NCI-H2081 (cell line): ENCODE data around the gene TNNT3.
"Not testable (repeated sequence)": the region's sequence is repeated elsewhere in the genome, so short reads cannot be mapped to it uniquely, and the experiment has no call there.

Source experiments
- DNase-seq, 2 experiments: peaks; one replicate each; lab custom pipeline; 2025; lab: John Stamatoyannopoulos, UW

Gene TNNT3

GRCh38 chr11:1881442-1882264, 37.9 kb upstream of the TNNT3 start:
- DNase-seq = no peak

GRCh38 chr11:1882265-1883238, 37.0 kb upstream of the TNNT3 start:
- DNase-seq = peak; percentile 60 to 69

DNA sequence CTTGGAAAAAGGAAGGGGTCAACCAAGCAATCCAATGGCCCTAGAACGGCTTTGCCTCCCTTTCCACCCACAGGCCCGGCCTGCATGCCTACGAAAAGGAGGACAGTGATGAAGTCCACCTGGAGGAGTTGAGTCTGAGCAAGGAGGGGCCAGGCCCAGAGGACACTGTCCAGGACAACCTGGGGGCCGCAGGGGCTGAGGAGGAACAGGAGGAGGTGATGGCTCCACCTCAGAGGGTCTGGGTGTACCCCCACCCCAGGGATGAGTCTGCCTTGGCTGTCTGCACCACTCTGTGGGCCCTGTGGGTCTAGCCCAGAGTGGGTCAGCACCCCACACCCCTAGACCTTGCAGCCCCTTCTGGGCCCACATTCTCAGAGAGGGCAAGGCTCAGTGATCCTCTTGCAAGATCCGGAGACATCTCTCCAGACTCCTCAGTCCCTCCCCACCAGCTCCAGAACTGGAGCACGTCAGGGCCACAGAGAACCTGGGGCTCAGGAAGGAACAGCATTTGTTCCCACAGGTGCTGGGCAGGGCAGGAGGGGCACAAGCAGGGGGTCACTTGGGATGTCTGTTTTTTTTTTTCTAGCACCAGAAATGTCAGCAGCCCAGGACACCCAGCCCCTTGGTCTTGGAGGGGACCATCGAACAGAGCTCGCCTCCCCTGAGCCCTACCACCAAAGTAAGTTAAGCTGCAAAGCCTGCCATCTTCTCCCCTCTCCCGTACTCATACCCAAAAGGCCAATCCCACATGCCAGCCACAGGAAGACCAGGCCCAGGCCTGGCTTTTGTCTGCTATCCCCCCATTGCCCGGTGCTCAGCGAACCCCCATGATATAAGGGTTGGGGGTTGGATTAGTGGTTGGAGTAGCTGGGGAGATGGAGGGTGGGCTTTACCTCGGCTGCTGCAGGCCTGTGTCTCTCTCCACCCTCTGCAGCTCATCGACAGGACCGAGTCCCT, 35.9 kb upstream of the TNNT3 start:
- DNase-seq = no peak

GRCh38 chr11:1884303-1884700, 35.2 kb upstream of the TNNT3 start:
- DNase-seq = no peak

- DNase-seq = not testable (repeated sequence)
These were observed 33.0 kb upstream of the TNNT3 start for GRCh38 chr11:1886551-1886950.

- DNase-seq = no peak
These were observed 31.8 kb upstream of the TNNT3 start for GRCh38 chr11:1887451-1888346.

DNA sequence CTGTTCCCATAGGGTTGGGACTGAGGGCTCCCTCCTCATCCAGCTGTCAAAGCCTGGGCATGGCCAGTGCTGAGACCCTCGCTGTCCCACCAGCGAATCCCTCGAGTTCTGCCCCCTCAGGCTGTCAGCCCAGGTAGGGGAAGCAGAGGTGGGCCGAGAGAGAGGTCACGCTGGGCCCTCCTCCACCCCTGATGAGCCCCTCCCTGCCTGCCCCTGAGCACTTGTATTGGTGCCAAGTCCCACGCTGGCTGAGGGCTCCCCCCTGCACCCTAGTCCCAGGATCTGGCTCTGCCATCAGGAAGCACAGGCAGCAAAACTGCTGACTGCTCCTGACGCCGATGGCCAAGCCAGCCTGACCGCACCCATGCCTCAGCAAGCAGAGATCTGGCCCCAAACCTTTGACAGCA, 31.2 kb upstream of the TNNT3 start:
- DNase-seq = no peak

- no peak for DNase-seq
These were observed 30.7 kb upstream of the TNNT3 start for GRCh38 chr11:1888811-1889210.

- no peak for DNase-seq
These were observed 30.1 kb upstream of the TNNT3 start for GRCh38 chr11:1889224-1889930.

- DNase-seq = no peak
These were observed 29.3 kb upstream of the TNNT3 start for GRCh38 chr11:1889941-1890855.

DNA sequence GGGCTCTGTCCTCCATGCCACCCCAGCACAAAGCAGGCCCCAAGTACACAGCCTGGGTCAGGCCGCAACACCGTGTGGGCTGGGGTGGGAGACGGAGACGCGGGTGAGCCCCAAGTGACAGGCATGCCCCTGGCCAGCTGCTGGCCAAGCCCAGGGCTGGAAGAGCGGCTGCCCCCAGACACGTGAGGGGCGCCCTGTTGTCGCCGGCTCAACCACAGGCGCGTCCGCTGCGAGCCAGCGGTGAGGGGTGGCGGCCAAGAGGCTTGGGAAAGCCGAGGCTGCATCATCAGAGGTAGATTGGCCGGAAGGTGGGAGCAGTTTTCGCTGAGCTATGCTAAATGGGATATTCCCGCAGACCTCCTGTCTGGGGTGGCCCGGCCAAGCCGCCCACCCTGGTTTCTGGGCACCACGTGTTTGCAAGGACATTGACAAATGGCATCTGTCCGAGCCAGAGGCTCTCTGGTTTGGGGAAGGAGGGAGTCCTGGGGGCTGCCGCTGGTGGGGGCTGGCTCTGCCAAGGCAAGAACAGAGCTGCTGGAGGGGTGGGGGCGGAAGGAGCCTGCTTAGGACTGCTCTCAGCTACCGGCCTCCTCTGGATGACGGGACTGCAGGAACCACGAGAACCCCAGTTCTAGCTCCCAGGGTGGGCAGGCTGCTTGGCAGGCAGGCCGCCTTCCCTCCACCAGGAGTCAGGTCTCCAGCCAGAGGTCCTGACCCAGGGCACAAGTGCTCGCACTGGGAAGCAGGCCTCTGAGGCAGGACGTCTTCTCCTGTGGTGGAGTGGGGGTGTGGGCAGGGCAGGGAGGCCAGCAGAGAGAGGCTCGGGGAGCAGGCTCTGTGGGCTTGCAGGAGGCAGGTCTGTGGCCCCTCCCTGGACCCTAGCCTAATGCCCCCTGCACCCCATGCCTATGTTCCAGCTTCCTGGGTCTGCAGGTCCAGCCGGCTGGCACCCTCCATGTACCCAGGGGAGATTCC, 28.4 kb upstream of the TNNT3 start:
- no peak for DNase-seq

DNA sequence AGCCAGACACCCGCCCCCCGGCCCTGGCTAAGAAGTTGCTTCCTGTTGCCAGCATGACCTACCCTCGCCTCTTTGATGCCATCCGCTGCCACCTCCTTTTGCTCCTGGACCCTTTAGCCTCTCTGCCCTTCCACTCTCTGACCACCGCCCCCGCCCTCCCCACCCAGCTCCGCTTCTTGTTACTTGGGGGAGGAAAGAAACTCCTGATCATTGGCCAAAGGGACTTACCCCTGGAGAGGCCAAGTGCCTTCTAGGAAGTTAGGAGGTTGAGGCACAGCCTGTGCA, 27.7 kb upstream of the TNNT3 start, which contains the start of gene PRR33:
Gene PRR33 (minus strand): TSS at position 65 of the 285 bp plus-strand sequence. CDS start 1,311 bp downstream, outside the sequence.
- no peak for DNase-seq

DNA sequence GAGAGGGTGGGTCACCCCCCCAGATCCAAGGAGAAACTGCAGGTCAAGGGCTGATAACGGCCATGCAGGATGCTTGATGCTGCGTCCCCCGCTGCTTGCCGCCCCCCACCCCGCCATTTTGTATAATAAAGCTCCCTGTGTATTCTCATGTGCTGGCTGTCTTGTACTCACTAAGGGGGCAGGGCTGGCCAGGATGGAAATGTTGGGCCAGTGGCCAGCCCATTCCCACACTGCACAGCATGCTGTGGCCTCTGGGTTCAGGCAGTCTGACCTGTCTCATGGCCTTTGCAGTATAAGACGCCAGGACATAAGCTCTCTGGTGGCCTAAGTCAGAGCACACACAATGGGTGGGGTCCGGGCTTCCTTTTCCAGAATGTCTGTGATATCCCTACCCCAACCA, 27.4 kb upstream of the TNNT3 start:
- no peak for DNase-seq

DNA sequence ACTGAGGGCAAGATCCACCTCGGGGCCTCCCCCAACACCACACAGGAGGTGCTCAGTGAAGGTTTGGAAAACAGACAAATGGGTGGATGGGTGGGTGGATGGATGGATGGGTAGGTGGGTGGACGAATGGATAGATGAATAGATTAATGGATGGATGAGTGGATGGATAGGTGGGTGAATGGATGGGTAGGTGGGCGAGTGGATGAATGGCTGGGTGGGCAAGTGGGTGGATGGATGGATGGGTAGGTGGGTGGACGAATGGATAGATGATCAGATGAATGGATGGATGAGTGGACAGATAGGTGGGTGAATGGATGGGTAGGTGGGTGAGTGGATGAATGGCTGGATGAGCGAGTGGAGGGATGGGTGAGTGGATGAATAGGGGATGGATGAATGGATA, 26.9 kb upstream of the TNNT3 start:
- no peak for DNase-seq

GRCh38 chr11:1893581-1894359, 25.7 kb upstream of the TNNT3 start:
- DNase-seq = no peak

DNA sequence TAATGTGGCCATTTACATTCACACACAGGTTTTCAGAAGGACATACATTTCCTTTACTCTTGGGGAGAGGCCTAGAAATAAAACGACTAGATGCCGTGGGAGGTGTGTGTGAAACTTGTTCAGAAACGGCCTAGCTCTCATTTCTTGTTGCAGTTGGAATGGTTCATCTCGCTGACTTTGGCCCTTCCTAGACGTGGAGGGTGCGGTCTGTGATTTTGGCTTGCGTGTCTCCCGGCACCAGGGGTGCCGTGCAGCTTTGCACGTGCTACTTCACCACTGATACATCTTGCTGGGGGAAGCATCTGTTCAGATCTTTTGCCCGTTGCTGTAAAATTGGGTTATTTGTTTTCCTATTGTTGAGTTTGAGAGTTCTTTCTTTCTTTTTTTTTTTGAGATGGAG, 24.7 kb upstream of the TNNT3 start:
- no peak for DNase-seq

- DNase-seq = no peak
These were observed 23.0 kb upstream of the TNNT3 start for GRCh38 chr11:1896468-1896867.
